IMR-90 (cell line): ENCODE data around the gene TOP2B.

ENCODE experiments used
- BHLHE40 ChIP-seq: fragments of 150-350 bp; IDR thresholded peaks from 2 replicates; pipeline ENCODE4 v1.6.1; 2016; ENCODE audit warnings: mild to moderate bottlenecking, low read depth, low read length
- CEBPB ChIP-seq: IDR thresholded peaks from 2 replicates; pipeline ENCODE4 v1.6.1; 2012; ENCODE audit warnings: low read depth, low read length, improper control_type of control experiment
- CHD1 ChIP-seq: IDR thresholded peaks from 2 replicates; pipeline ENCODE4 v1.6.1; 2012; ENCODE audit warnings: low read depth, low read length, improper control_type of control experiment
- CTCF ChIP-seq: conservative IDR thresholded peaks from 2 replicates; pipeline ENCODE4 v1.5.1; 2012; ENCODE audit warnings: mild to moderate bottlenecking, low read depth, low read length, improper control_type of control experiment
- POLR2A ChIP-seq: IDR thresholded peaks from 2 replicates; pipeline ENCODE4 v1.6.1; 2012; ENCODE audit warnings: mild to moderate bottlenecking, low read depth, low read length
- RAD21 ChIP-seq: IDR thresholded peaks from 2 replicates; pipeline ENCODE4 v1.6.1; 2012; ENCODE audit warnings: low read length, improper control_type of control experiment
- RFX5 ChIP-seq: IDR thresholded peaks from 2 replicates; pipeline ENCODE4 v1.8.0; 2012; ENCODE audit warnings: low read depth, mild to moderate bottlenecking, low read length, moderate library complexity
- TF ChIP-seq, protein P1 (sequence below): fragments of 150-350 bp; IDR thresholded peaks from 2 replicates; pipeline ENCODE4 v1.6.1; 2017; ENCODE audit warnings: mild to moderate bottlenecking, antibody characterized with exemption, low read length, low read depth

DNA sequence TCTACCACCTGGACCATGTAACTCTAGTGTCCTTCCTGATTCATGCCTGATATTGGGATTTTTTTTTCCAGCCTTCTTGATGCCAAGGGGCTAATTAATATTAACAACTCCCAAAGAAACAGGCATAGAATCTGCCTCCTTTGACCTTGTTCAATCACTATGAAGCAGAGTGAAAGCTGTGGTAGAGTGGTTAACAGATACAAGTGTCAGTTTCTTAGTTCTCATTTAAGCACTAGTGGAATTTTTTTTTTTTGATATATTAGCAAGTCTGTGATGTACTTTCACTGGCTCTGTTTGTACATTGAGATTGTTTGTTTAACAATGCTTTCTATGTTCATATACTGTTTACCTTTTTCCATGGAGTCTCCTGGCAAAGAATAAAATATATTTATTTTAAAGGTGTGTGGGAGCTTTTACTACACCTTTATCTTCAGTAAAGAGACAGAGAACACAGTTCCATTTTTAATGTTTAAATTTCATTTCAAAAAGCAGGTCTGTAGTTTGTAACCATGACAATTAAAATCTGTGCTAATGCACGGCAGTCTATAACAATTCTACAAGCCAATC, 67.1 kb downstream of the TOP2B start:
- TF ChIP-seq CTCF: no peak
- TF ChIP-seq, protein P1, sequence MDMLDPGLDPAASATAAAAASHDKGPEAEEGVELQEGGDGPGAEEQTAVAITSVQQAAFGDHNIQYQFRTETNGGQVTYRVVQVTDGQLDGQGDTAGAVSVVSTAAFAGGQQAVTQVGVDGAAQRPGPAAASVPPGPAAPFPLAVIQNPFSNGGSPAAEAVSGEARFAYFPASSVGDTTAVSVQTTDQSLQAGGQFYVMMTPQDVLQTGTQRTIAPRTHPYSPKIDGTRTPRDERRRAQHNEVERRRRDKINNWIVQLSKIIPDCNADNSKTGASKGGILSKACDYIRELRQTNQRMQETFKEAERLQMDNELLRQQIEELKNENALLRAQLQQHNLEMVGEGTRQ: no peak
- no peak for TF ChIP-seq RFX5
- TF ChIP-seq CEBPB: no peak
- no peak for TF ChIP-seq BHLHE40
- TF ChIP-seq POLR2A: no peak
- TF ChIP-seq RAD21: no peak
- no peak for TF ChIP-seq CHD1
